GM13977 (cell line): ENCODE results near the gene IFI6.

Experiments
- DNase-seq: peaks from one replicate; pipeline ENCODE4 v3.0.0; 2012; ENCODE audit warnings: low spot score
- in situ Hi-C: fragments of 300-500 bp; cut with MboI; formaldehyde crosslinking; loops from one replicate; pipeline ENCODE4 v1.12.0; 2022; ENCODE audit warnings: low sequenced_read_pairs, low pct_unique_long_range_greater_than_20kb, mixed read lengths, inconsistent platforms; ENCODE audit not compliant: unreplicated experiment
- TF ChIP-seq, protein P1 (sequence below): IDR thresholded peaks from 2 replicates; pipeline ENCODE4 v1.5.1; 2012; ENCODE audit warnings: mild to moderate bottlenecking, control low read depth; ENCODE audit not compliant: insufficient read depth; ENCODE audit errors: extremely low read depth, missing control alignments

The IFI6 gene

DNA sequence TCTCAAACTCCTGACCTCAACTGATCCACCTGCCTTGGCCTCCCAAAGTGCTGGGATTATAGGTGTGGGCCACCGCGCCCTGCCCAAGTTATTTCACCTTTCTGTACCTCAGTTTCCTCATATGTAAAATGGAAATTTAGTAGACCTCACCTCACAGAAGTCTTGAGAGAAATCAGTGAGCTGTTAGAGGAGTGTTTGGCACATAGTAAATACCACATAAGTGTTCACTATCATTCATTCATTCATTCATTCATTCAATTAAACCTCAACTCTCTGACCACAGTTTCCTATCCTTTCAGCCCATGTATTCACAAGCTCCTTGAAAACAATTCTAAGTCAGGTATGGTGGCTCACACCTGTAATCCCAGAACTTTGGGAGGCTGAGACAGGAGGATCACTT lies 33.2 kb downstream of the IFI6 start:
- TF ChIP-seq, protein P1, sequence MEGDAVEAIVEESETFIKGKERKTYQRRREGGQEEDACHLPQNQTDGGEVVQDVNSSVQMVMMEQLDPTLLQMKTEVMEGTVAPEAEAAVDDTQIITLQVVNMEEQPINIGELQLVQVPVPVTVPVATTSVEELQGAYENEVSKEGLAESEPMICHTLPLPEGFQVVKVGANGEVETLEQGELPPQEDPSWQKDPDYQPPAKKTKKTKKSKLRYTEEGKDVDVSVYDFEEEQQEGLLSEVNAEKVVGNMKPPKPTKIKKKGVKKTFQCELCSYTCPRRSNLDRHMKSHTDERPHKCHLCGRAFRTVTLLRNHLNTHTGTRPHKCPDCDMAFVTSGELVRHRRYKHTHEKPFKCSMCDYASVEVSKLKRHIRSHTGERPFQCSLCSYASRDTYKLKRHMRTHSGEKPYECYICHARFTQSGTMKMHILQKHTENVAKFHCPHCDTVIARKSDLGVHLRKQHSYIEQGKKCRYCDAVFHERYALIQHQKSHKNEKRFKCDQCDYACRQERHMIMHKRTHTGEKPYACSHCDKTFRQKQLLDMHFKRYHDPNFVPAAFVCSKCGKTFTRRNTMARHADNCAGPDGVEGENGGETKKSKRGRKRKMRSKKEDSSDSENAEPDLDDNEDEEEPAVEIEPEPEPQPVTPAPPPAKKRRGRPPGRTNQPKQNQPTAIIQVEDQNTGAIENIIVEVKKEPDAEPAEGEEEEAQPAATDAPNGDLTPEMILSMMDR: no peak
- in situ Hi-C loops: no loop called here
- no peak for DNase-seq

DNA sequence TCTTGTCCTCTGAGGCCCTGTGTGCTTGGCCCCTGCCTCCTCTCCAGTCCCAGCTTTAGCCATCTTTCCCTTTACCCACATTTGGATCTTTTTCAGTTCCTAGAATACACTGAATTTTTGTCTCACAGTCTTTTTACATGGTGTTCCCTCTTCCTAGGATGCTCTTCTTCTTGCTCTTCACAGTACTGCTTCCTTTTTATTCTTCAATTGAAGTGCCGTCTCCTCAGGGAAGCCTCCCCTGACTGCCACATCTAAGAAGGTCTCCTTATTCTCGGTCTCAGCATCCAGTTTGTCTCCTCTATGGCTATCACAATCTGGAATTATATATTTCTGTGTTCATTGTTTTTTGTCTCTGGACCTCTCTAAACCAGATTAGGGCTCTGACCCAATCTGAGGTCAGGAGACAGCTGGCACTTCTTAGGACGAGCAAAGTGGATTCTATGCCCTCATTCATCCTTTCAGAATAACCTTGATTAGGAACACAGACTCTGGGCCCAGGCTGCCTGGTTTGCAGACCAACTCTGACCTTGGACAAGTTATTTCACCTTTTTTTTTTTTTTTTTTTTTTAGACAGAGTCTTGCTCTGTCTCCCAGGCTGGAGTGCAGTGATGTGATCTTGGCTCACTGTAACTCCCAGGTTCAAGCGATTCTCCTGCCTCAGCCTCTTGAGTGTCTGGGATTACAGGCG lies 33.8 kb downstream of the IFI6 start:
- TF ChIP-seq, protein P1: no peak
- in situ Hi-C loops: no loop called here
- DNase-seq: no peak

DNA sequence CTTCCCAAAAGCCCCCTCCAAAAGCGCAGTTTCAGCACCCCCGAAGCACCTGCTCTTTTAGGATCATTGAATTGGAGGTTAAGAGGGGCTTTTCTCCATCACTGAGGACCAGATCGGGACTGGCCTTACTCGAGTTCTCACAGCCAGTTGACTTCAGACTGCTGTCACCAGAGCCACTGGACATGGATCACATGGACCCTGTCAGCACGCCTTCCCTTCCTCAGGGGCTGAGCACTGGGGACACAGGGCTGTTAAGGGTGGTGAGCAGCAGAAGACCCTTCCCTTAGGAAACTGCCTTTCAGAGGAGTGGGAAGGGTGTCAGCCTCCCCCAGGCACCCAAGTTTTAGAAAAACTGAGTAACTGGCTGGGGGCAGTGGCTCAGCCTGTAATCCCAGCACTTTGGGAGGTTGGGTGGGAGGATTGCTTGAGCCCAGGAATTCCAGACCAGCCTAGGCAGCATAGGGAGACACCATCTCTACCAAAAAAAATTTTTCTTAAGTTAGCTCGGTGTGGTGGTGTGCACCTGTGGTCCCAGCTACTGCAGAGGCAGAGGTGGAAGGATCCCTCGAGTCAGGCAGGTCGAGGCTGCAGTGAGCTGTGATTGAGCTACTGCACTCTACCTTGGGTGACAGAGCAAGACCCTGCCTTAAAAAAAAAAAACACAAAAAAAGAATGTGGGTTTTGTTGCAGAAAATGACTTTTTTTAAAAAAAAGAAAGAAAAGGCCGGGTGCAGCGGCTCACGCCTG lies 36.4 kb downstream of the IFI6 start:
- TF ChIP-seq, protein P1: no peak
- in situ Hi-C loops: no loop called here

DNA sequence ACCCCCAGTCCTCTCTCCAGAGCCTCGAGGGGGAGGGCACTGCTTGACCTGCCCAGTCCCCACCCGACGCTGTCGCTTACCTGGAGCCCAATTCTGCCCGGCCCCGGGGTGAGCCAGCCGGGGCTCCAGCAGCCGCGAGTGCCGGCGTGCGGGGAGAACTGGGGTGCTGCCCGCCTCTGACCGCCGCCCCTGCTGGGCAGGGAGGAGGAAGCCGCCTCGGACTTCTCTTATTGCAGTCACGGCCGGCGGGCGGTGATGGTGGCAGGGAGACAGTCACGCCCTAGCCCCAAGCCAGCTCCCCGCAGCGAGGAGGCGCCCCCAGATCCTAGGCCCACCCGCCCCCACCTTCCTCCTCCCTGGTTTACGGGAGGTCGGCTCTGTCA lies 37.0 kb downstream of the IFI6 start, which contains the start of gene FGR:
TSS of gene FGR (minus strand) at position 201 of the 383 bp plus-strand sequence. CDS start 11,269 bp downstream, outside the sequence.
- TF ChIP-seq, protein P1: no peak
- no peak for DNase-seq
- in situ Hi-C loops: no loop called here

More for the DNA sequence above, 36.4 kb downstream of the IFI6 start:
- DNase-seq: no peak

DNA sequence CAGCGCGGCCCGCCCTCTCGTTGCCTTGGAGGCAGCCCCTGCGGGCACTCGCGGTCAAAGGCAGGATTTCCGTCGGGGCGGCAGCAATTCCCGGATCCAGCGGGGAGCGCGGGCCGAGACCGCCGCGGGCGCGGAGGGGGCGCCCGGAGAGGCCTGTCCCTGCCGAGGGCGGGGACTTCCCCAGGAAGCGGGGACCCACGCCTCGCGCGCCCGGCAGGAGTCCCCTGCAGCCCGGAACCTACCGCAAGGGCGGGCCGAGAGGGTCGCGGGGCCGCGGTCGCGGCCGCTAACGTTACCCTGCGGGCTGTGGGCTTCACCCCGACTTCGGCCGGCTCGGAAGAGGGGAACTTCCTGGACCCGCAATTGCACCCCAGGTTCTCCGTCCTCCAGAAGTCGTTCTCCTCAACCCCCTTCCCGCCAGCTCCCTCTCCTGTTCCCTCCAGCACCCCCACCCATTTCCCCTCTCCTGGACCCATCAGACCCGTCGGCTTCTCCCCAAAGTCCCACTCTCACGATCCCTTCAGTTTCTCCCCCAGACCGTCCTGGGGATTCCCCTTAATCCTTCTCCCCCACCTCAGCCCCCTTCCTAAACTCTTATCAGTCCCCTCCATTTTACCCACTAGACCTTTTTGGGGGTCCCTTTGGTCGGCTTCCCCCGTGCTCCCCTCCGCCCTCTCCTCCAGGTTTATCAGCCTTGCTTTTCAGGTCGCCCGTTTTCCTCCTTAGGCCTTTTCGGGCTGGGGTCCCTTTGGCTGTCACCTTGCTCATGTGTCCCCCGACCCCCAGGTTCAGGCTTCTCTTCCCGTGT lies 37.6 kb downstream of the IFI6 start:
- DNase-seq: no peak
- TF ChIP-seq, protein P1: no peak
- in situ Hi-C loops: no loop called here

DNA sequence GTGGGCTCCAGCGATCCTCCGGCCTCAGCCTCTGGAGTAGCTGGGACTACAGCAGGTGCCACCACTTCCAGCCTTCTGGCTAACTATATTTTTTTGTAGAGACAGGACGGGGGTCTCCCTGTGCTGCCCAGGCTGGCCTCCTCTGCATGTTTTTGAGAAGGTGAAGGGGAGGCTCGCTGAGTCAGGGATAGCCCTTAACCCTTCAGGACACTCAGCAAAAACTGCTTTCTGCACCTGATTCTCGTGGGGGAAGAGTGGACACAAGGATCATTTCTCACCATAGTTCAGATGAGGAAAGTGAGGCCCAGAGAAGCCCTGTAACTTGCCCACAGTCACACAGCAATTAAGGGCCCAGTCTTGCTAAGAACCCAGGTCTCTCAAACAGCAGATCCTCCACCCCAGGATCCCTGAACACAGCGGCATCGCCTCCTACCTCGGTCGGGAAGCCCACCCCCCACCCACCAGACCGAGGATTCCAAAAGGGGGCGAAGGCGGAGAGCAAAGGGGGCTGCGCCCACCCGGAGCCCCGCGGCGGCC lies 38.3 kb downstream of the IFI6 start:
- DNase-seq: no peak
- TF ChIP-seq, protein P1: no peak
- in situ Hi-C loops: no loop called here
